A673 (cell line): ENCODE results near the gene SRPRB. TPM values are rescaled to one million over a fixed set of nuclear protein-coding genes. Genes with fewer than 3 reads are reported as not detected.

Source experiments
- BruUV-seq: library from RNA; stranded (reverse); fragments of 400-500 nt; replicated peaks from 2 replicates; lab custom pipeline; 2021; lab: Mats Ljungman, UMichigan
- CTCF ChIA-PET: fragments of 300-600 bp; sonication (Branson Sonifier 250); formaldehyde crosslinking; loops from one replicate; lab custom pipeline; 2022; ENCODE audit warnings: antibody characterized with exemption; lab: Charles Lee
- POLR2A ChIA-PET: fragments of 300-600 bp; sonication (Branson Sonifier 250); formaldehyde crosslinking; loops from one replicate; lab custom pipeline; 2022; ENCODE audit warnings: antibody characterized with exemption; ENCODE audit not compliant: low non-redundant PET; lab: Charles Lee
- DNase-seq: peaks from one replicate; pipeline ENCODE4 v3.0.0-alpha.2; 2015; ENCODE audit warnings: low spot score
- H3K27ac ChIP-seq: fragments of 200-600 bp; sonication (generic); 2 replicates; pipeline ENCODE4 v1.5.1; 2016; ENCODE audit warnings: mixed run types, low read depth, mild to moderate bottlenecking, mixed read lengths, antibody characterized with exemption, low read length; ENCODE audit not compliant: poor library complexity, severe bottlenecking
- H3K27me3 ChIP-seq: fragments of 200-600 bp; sonication (generic); replicated peaks from 2 replicates; pipeline ENCODE4 v1.6.1; 2017; ENCODE audit warnings: mixed run types, low read depth, mild to moderate bottlenecking, mixed read lengths, antibody characterized with exemption, low read length; ENCODE audit not compliant: insufficient read depth, poor library complexity
- H3K36me3 ChIP-seq: fragments of 200-600 bp; sonication (generic); 2 replicates; pipeline ENCODE4 v1.6.1; 2016; ENCODE audit warnings: mixed run types, mild to moderate bottlenecking, mixed read lengths, antibody characterized with exemption, low read length; ENCODE audit not compliant: insufficient read depth, poor library complexity, severe bottlenecking
- H3K4me1 ChIP-seq: fragments of 200-600 bp; sonication (generic); 2 replicates; pipeline ENCODE4 v1.6.1; 2017; ENCODE audit warnings: mixed run types, mild to moderate bottlenecking, mixed read lengths, antibody characterized with exemption, low read length; ENCODE audit not compliant: insufficient read depth, poor library complexity, severe bottlenecking
- H3K4me3 ChIP-seq: fragments of 200-600 bp; sonication (generic); 2 replicates; pipeline ENCODE4 v1.5.1; 2016; ENCODE audit warnings: low read depth, mixed run types, mild to moderate bottlenecking, mixed read lengths, low read length; ENCODE audit not compliant: poor library complexity, severe bottlenecking
- H3K9me3 ChIP-seq: fragments of 200-600 bp; sonication (generic); 2 replicates; pipeline ENCODE4 v1.6.1; 2016; ENCODE audit warnings: mixed run types, low read depth, mild to moderate bottlenecking, mixed read lengths, antibody characterized with exemption, low read length; ENCODE audit not compliant: poor library complexity, severe bottlenecking
- EZH2 ChIP-seq: fragments of 200-600 bp; sonication (generic); IDR thresholded peaks from 2 replicates; pipeline ENCODE4 v1.6.1; 2017; ENCODE audit warnings: borderline replicate concordance, low read depth, mild to moderate bottlenecking, mixed read lengths, antibody characterized with exemption, low read length; ENCODE audit not compliant: poor library complexity, severe bottlenecking
- intact Hi-C: fragments of 100-400 bp; cut with micrococcal nuclease; formaldehyde crosslinking; loops from one replicate; pipeline ENCODE4 v1.10.0; 2022; ENCODE audit not compliant: unreplicated experiment
- total RNA-seq: library from RNA; stranded (reverse); gene quantifications from 2 replicates; pipeline ENCODE4 v1.2.3, GENCODE V29; 2021
- TF ChIP-seq, protein P1 (sequence below): fragments of 300-800, 200-600 bp; sonication (generic); conservative IDR thresholded peaks from 2 replicates; pipeline ENCODE4 v1.5.1; 2017; ENCODE audit warnings: low read depth, mild to moderate bottlenecking, antibody characterized with exemption, low read length, moderate library complexity, mixed read lengths

Gene SRPRB
- total RNA-seq, 1 experiment from 2014 or later: 64.2 TPM

DNA sequence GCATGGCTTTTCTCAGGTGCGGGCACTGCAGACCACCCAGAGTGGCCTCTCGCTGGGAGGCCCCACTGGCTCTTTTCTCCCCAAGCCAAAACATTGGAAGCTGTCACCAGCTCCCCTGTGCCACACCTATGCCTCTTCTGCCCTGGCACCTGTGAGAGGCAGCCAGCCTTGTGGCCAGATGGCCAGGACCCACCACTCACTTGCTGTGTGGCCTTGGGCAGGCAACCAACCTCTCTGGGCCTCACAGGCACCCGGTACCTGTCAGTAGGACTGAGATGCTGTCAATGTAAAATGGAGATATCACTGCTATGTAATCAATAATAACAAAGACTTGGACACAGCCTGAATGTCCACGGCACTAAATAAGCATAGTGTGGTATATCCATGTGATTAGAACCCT lies 36.5 kb downstream of the SRPRB start:
- BruUV-seq: no TSS peak
- ChIA-PET POLR2A (no interaction called here), CTCF (no interaction called here)
- no peaks in the 10 kb centered on the region for H3K27me3 ChIP-seq
- DNase-seq: no peak
- no peaks in the 10 kb centered on the region for H3K4me1 ChIP-seq
- TF ChIP-seq, protein P1, sequence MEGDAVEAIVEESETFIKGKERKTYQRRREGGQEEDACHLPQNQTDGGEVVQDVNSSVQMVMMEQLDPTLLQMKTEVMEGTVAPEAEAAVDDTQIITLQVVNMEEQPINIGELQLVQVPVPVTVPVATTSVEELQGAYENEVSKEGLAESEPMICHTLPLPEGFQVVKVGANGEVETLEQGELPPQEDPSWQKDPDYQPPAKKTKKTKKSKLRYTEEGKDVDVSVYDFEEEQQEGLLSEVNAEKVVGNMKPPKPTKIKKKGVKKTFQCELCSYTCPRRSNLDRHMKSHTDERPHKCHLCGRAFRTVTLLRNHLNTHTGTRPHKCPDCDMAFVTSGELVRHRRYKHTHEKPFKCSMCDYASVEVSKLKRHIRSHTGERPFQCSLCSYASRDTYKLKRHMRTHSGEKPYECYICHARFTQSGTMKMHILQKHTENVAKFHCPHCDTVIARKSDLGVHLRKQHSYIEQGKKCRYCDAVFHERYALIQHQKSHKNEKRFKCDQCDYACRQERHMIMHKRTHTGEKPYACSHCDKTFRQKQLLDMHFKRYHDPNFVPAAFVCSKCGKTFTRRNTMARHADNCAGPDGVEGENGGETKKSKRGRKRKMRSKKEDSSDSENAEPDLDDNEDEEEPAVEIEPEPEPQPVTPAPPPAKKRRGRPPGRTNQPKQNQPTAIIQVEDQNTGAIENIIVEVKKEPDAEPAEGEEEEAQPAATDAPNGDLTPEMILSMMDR: no peak
- TF ChIP-seq EZH2: no peak
- no peak overlapping the region for H3K4me3 ChIP-seq
- H3K36me3 ChIP-seq: no peaks in the 10 kb centered on the region
- intact Hi-C loops: no loop called here
- H3K27ac ChIP-seq: no peak overlapping the region
- H3K9me3 ChIP-seq: no peaks in the 10 kb centered on the region

DNA sequence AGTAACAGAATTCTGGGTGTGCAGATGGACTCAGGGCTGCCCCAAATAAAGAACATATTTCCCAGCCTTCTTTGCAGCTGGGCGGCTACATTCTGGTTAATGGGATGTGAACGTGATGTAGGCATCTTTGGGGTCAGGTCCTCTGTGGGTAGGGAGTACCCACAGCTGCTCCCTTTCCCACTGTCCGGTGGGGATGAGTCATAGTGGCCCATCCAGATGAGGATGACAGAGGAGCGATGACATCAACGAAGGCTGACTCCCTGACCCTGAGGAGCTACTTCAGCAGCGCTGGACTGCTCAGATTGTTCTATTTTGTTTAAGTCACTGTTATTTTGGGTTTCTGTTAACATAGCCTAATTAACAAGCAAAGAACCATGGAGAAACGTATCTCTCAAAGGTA lies 38.0 kb downstream of the SRPRB start:
- TF ChIP-seq, protein P1: no peak
- TF ChIP-seq EZH2: no peak
- H3K27ac ChIP-seq: no peak overlapping the region
- POLR2A ChIA-PET: no interaction called here
- no peaks in the 10 kb centered on the region for H3K27me3 ChIP-seq
- CTCF ChIA-PET: no interaction called here
- H3K4me1 ChIP-seq: no peaks in the 10 kb centered on the region
- no peak overlapping the region for H3K4me3 ChIP-seq
- no peaks in the 10 kb centered on the region for H3K36me3 ChIP-seq
- no TSS peak for BruUV-seq
- intact Hi-C loops: no loop called here
- no peak for DNase-seq
- no peaks in the 10 kb centered on the region for H3K9me3 ChIP-seq

DNA sequence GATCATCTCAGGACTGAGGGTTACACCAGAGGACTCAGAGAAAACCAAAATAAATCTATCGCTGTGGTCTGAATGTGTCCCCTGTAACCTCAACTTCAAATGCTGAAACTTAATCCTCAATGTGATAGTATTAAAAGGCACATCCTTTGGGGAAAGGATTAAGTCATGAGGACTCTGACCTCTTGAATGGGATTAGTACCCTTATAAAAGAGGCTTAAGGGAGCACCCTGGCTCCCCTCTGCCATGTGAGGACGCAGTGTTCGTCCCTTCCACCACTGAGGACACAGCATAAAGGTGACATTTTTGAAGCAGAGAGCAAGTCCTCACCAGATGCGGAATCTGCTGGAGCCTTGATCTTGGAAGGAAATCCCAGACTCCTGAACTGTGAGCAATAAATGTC lies 39.5 kb downstream of the SRPRB start:
- Histone ChIP-seq H3K4me1 (no peaks in the 10 kb centered on the region), H3K27me3 (no peaks in the 10 kb centered on the region), H3K36me3 (no peaks in the 10 kb centered on the region), H3K9me3 (no peaks in the 10 kb centered on the region), H3K4me3 (no peak overlapping the region), H3K27ac (no peak overlapping the region)
- CTCF ChIA-PET: no interaction called here
- no peak for TF ChIP-seq EZH2
- TF ChIP-seq, protein P1: no peak
- DNase-seq: no peak
- no TSS peak for BruUV-seq
- intact Hi-C loops: no loop called here
- POLR2A ChIA-PET: no interaction called here
